GM12878 (cell line): ENCODE measurements around the gene SEC14L1. TPM values are rescaled to one million over a fixed set of nuclear protein-coding genes. Genes with fewer than 3 reads are reported as not detected.

Experiments used
- ATAC-seq: fragments of 200-7000 bp; cut with Tn5 transposase; 3 replicates; pipeline ENCODE4 v1.9.1; 2020; ENCODE audit warnings: mild to moderate bottlenecking, moderate library complexity
- BruUV-seq: library from RNA; stranded (reverse); fragments of 400-500 nt; replicated peaks from 2 replicates; lab custom pipeline; 2021; lab: Mats Ljungman, UMichigan
- CTCF ChIA-PET: fragments of 300-600 bp; sonication (Branson Sonifier 250); formaldehyde crosslinking; extraction: SDS; loops from one replicate; lab custom pipeline; 2021; ENCODE audit warnings: inconsistent platforms; lab: Yijun Ruan, JAX
- POLR2A ChIA-PET: fragments of 350-600 bp; formaldehyde crosslinking; extraction: SDS; loops from one replicate; lab custom pipeline; 2021; ENCODE audit warnings: inconsistent platforms; lab: Charles Lee
- RAD21 ChIA-PET: fragments of 300-600 bp; sonication (Branson Sonifier 250); formaldehyde crosslinking; loops from one replicate; lab custom pipeline; 2023; ENCODE audit warnings: antibody characterized with exemption; ENCODE audit not compliant: unreplicated experiment; lab: Charles Lee
- SMC1A ChIA-PET: fragments of 300-600 bp; sonication (Branson Sonifier 250); formaldehyde crosslinking; loops from one replicate; lab custom pipeline; 2023; ENCODE audit not compliant: unreplicated experiment, uncharacterized antibody; lab: Charles Lee
- DNase-seq: peaks from one replicate; pipeline ENCODE4 v3.0.0-alpha.2; 2011; ENCODE audit warnings: low read depth, low spot score
- FAIRE-seq: peaks from 3 replicates; lab custom pipeline; 2011; peaks lifted over from hg19 to GRCh38; lab: Jason Lieb, UNC
- H2AFZ ChIP-seq: 2 replicates; pipeline ENCODE4 v1.6.0; 2011; ENCODE audit warnings: low read depth, low read length, control low read depth; ENCODE audit not compliant: control insufficient read depth
- H3K27ac ChIP-seq: 2 replicates; pipeline ENCODE4 v1.5.1; 2011; ENCODE audit warnings: control low read depth; ENCODE audit not compliant: control insufficient read depth, insufficient read depth
- H3K27me3 ChIP-seq, 2 experiments: replicated peaks in 1 of 2; 2 replicates each; pipeline versions ENCODE4 v1.6.0 to v1.6.1; 2011; ENCODE audit warnings: low read length in 1 of 2; ENCODE audit not compliant: control insufficient read depth in 2 of 2, insufficient read depth in 2 of 2
- H3K36me3 ChIP-seq, 2 experiments: 2 replicates each; pipeline ENCODE4 v1.5.1; 2011; ENCODE audit warnings: low read length in 1 of 2; ENCODE audit not compliant: control insufficient read depth in 2 of 2, insufficient read depth in 2 of 2
- H3K4me1 ChIP-seq: 2 replicates; pipeline ENCODE4 v1.6.1; 2011; ENCODE audit warnings: mild to moderate bottlenecking, low read length, moderate library complexity, mixed read lengths; ENCODE audit not compliant: control insufficient read depth, insufficient read depth
- H3K4me2 ChIP-seq: 2 replicates; pipeline ENCODE4 v1.6.0; 2011; ENCODE audit warnings: control low read depth; ENCODE audit not compliant: control insufficient read depth, insufficient read depth
- H3K4me3 ChIP-seq: fragments of 200-600 bp; sonication (generic); 2 replicates; pipeline ENCODE4 v1.5.1; 2016
- H3K79me2 ChIP-seq: 2 replicates; pipeline ENCODE4 v1.6.0; 2011; ENCODE audit warnings: low read length; ENCODE audit not compliant: control insufficient read depth, insufficient read depth
- H3K9ac ChIP-seq: 2 replicates; pipeline ENCODE4 v1.8.0; 2011; ENCODE audit warnings: low read length, control low read depth, mixed read lengths; ENCODE audit not compliant: control insufficient read depth, insufficient read depth
- H3K9me3 ChIP-seq: replicated peaks from 3 replicates; pipeline ENCODE4 v1.5.1; 2011; ENCODE audit warnings: mild to moderate bottlenecking, low read length; ENCODE audit not compliant: control insufficient read depth, insufficient read depth
- H4K20me1 ChIP-seq: 2 replicates; pipeline ENCODE4 v1.6.0; 2011; ENCODE audit not compliant: control insufficient read depth, insufficient read depth
- MTA3 ChIP-seq: IDR thresholded peaks from 2 replicates; pipeline ENCODE4 v1.6.1; 2012; ENCODE audit warnings: low read length, inconsistent platforms, borderline replicate concordance
- NFYA ChIP-seq: IDR thresholded peaks from 2 replicates; pipeline ENCODE4 v1.6.1; 2011; ENCODE audit warnings: low read depth, mild to moderate bottlenecking, low read length, improper control_type of control experiment, borderline replicate concordance
- NFYB ChIP-seq: IDR thresholded peaks from 2 replicates; pipeline ENCODE4 v1.6.1; 2011; ENCODE audit warnings: low read depth, mild to moderate bottlenecking, low read length, improper control_type of control experiment, moderate library complexity; ENCODE audit not compliant: insufficient read depth
- PAX8 ChIP-seq: fragments of 450-650 bp; IDR thresholded peaks from 2 replicates; pipeline ENCODE4 v1.6.1; 2017; ENCODE audit warnings: mild to moderate bottlenecking, moderate library complexity
- POU2F2 ChIP-seq: IDR thresholded peaks from 3 replicates; pipeline ENCODE4 v1.6.1; 2011; ENCODE audit warnings: low read depth, mild to moderate bottlenecking, low read length, borderline replicate concordance
- RBBP5 ChIP-seq: fragments of 200-600 bp; sonication (generic); conservative IDR thresholded peaks from 2 replicates; pipeline ENCODE4 v1.6.1; 2016
- SREBF2 ChIP-seq: IDR thresholded peaks from 2 replicates; pipeline ENCODE4 v1.6.1; 2012; ENCODE audit warnings: mild to moderate bottlenecking, low read length
- TCF3 ChIP-seq: IDR thresholded peaks from 2 replicates; pipeline ENCODE4 v1.6.1; 2012; ENCODE audit warnings: low read depth, mild to moderate bottlenecking, low read length, borderline replicate concordance; ENCODE audit not compliant: insufficient read depth
- ZNF207 ChIP-seq: fragments of 450-650 bp; IDR thresholded peaks from 2 replicates; pipeline ENCODE4 v1.6.1; 2014; ENCODE audit warnings: antibody characterized with exemption, mild to moderate bottlenecking, borderline replicate concordance
- WGBS: methylation state at CpG from one replicate; pipeline ENCODE4 v1.1.6; 2016; ENCODE audit warnings: low lambda C conversion rate; ENCODE audit not compliant: insufficient replicate concordance, insufficient coverage; ENCODE audit errors: missing lambda C conversion rate; 5-methylcytosine and 5-hydroxymethylcytosine counted together
- in situ Hi-C: fragments of 300-500 bp; cut with MboI; formaldehyde crosslinking; loops from 9 replicates; pipeline ENCODE4 v1.14.3; 2018; ENCODE audit warnings: mixed read lengths
- intact Hi-C: fragments of 100-400 bp; cut with micrococcal nuclease; formaldehyde crosslinking; loops from one replicate; pipeline ENCODE4 v1.14.2; 2022; ENCODE audit not compliant: unreplicated experiment
- polyA plus RNA-seq, 11 experiments: library from polyadenylated mRNA; depleted of rRNA in 4 of 11; unstranded in 6 of 11; stranded (reverse) in 5 of 11; fragments of >200 nt; fragmentation: Nextera tagmentation in 4 of 11; fragmentation: Illumina TruSeq in 1 of 11; extraction: Ambion mirVana in 4 of 11; extraction: Trizol in 1 of 11; gene quantifications; 1 replicate in 1 of 11; 2 replicates in 10 of 11; pipeline versions ENCODE4 v1.2.1 to v1.2.3, GENCODE V29; 2011 to 2016; ENCODE audit warnings: inconsistent platforms in 2 of 11, missing spikeins in 2 of 11, low read depth in 1 of 11
- total RNA-seq, 4 experiments: library from RNA; depleted of rRNA in 3 of 4; stranded (reverse); fragments of >200 nt in 3 of 4; fragmentation: Illumina TruSeq in 1 of 4; extraction: Trizol in 1 of 4; gene quantifications; 2 replicates each; pipeline versions ENCODE4 v1.2.1 to v1.2.3, GENCODE V29; 2013 to 2021

Gene SEC14L1
- total and polyA plus RNA-seq, 10 of the 15 experiments (the other 5 are each of a cell fraction or from before 2014, with no cell fraction given), result 6.3 to 66.1 (median 33.5) TPM

- Histone ChIP-seq H3K4me1 (peaks cover 23% of the 10 kb centered on the region), H3K36me3 (no peaks in the 10 kb centered on the region), H3K27me3 (no peaks in the 10 kb centered on the region), H2AFZ (no peak overlapping the region), H3K9ac (no peak overlapping the region), H3K27ac (no peak overlapping the region), H3K4me2 (no peak overlapping the region), H4K20me1 (no peaks in the 10 kb centered on the region), H3K4me3 (no peak overlapping the region), H3K9me3 (no peaks in the 10 kb centered on the region), H3K79me2 (no peaks in the 10 kb centered on the region)
- SMC1A ChIA-PET, result no interaction called here
- intact Hi-C loops (no loop called here), in situ Hi-C loops (no loop called here)
- FAIRE-seq, result no peak
- TF ChIP-seq SREBF2, result no peak
- no peak for TF ChIP-seq PAX8
- TF ChIP-seq MTA3, result no peak
- no peak for TF ChIP-seq NFYB
- no peak for TF ChIP-seq RBBP5
- TF ChIP-seq POU2F2, result no peak
- TF ChIP-seq NFYA, result no peak
- no peak for TF ChIP-seq ZNF207
- no peak for TF ChIP-seq TCF3
- POLR2A ChIA-PET, result interaction anchor here (0.7 kb wide), 1 partner anchor 18 kb away, joined by 3 read pairs; no protein-coding TSS in a partner anchor
- 72% methylated on average over 11 of the region's 11 CpGs for WGBS
- no peak for ATAC-seq
- CTCF ChIA-PET, result interaction anchor here (0.5 kb wide), 1 partner anchor 1321 kb away, joined by 3 read pairs; no protein-coding TSS in a partner anchor
- DNase-seq, result no peak
- no TSS peak for BruUV-seq
- RAD21 ChIA-PET, result no interaction called here
Observed at GRCh38 chr17:77231076-77231871, 90.5 kb downstream of the SEC14L1 start.
